NCI-H1436 treated with DMSO at 0.1 percent for 48 hours (cell line): Measurements from ENCODE around the gene TM4SF1.
"Not testable (repeated sequence)": the region's sequence is repeated elsewhere in the genome, so short reads cannot be mapped to it uniquely, and the experiment has no call there.

Experiments used
- DNase-seq: peaks from one replicate; lab custom pipeline; 2025; lab: John Stamatoyannopoulos, UW

Gene TM4SF1

GRCh38 chr3:149343951-149344350 is 33.5 kb downstream of the TM4SF1 start:
- DNase-seq, result no peak

DNA sequence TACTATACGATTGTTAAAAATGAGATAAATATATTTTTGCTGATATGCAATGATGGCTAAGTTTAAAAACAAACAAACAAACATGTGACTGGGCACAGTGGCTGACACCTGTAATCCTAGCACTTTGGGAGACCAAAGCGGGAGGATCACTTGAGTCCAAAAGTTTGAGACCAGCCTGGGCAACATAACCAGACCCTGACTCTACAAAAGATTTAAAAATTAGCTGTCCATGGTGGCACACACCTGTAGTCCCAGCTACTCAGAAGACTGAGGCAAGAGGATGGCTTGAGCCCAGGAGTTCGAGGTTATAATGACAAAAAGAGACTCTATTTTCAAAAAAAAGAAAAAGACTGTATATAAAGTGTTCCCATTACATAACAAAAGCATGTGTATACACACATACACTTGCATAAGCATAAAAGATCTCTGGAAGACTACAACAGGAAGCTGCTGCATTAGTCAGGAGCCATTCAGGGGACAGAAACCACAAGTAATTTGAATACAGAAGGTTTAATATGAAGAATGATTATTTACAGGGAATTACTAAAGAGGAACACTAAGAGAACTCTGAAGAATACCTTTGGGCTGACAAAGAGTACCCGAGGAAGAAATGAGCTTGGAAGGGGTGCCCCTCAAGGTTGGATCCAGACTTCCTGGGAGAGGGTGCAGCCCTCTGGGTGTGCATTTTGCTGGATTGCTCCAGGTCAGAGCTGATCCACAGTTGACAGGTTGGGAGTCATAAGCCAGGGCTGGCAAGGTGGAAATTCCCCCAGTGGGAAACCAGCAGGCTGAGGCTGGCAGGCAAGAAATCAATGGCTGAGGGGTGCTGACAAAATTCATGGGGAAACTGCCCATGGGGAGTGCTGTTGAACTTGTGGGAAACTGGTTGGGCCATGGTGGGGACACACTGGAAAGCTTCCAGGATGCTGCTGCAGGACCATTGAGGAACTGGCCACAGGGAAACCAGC is 34.8 kb downstream of the TM4SF1 start:
- DNase-seq, result no peak

DNA sequence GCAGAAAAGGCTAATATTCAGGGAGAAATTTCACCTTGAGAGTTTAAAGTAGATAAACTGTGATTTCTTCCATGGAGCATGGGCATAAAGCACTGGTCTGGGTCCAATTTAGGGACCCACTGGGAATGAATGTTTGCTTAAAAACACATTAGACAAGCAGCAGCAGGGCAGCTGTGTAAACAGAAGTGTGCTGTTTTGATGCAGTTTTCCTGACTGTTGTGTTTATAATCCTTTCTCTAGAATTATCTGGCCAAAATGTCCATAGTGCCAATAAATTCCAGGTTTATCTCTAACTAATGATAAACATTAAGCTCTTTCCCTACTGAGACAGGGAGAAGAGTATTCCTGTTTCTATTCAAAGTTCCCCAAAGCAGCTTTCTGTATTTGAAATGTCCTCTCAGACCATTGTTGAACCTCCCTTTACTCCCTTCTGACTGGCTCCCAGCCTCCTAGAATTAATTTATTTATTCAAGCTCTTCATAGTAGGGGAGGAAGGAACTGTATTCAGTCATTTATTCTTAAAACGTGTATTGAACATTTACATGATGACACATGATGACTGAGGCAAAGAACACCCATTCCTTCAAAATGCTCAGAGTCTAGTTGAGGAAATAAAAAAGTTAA is 37.0 kb downstream of the TM4SF1 start:
- peak; percentile 58 for DNase-seq

DNA sequence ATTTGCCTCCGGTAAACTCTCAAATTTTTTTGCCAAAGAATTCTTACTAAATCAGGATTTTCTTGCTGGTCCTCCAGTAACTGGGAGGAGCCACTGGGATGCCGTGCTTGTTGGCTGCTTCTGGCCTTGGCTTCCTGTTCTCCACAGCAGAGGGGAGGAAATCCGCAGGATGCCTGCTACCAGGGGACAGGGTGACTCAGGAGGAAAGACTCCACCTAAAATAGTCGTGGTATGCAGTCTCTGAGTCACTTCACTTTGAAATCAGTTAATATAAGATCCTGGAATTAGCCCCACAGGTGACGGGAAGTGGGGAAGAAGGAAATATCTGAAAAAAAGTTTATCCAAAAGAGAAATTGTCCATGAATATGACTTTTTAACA is 37.5 kb downstream of the TM4SF1 start:
- DNase-seq, result no peak

- not testable (repeated sequence) for DNase-seq
Observed at GRCh38 chr3:149337486-149337885, 40.0 kb downstream of the TM4SF1 start.

- no peak for DNase-seq
Observed at GRCh38 chr3:149336925-149337324, 40.5 kb downstream of the TM4SF1 start.

GRCh38 chr3:149333176-149333859 is 44.1 kb downstream of the TM4SF1 start, which contains the start of gene TM4SF18:
Gene TM4SF18, minus strand, starts transcription at chr3:149333636. Its CDS starts 254 bp downstream, at chr3:149333382.
- no peak for DNase-seq

- no peak for DNase-seq
Observed at GRCh38 chr3:149332771-149333170, 44.7 kb downstream of the TM4SF1 start.

GRCh38 chr3:149332227-149332765 is 45.2 kb downstream of the TM4SF1 start:
- DNase-seq, result no peak

DNA sequence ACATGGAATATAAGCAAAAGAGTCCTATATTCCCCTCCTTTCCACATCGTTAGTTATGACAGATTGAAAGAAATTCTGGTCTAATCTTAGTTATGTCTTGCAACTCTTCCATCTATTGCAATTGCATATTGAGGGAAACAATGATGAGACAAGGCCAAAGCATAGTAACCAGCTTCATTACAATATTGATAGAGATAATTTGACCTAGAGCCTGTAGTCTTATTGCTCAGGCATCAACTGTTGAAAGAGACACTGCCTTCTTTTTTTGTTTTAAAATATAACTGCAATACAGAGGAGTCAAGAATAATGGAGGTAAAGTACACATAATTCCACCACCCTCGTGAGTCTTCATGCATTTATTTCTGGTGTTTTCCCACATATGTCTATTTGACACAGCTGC is 46.1 kb downstream of the TM4SF1 start:
- DNase-seq, result no peak

DNA sequence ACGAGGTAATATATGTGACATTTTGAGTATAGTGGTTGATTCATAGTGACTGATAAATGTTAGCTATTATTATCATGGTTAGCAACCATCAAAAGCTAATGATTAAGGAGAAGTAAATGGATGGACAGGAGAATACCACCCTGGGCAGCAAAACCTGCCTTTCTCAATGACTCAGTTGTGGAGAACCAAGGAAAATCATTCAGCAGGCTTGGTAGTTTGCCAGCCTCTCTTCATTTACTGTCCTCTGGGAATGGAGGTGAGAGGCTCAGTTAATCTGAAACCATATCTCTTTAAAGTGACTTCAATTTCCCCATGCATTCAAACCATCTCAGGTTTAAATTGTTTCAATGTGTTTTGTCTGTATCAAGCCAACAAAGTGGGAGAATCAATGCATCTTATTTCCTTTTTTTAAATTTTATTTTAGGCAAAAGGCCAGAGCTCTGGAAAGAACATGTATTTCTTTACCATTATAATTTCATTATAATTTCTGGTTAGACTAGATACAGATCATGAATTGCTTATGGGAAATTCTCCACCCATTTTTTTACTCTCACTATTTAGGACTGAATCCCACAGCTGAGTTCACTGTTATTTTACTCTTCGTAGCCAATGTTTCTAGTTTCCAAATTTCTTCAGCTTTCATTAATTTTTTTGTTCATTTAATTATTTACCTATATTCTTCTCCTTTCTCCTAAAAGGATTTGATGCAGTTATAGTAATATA is 46.7 kb downstream of the TM4SF1 start:
- peak; percentile 55 for DNase-seq

GRCh38 chr3:149327156-149327555 is 50.3 kb downstream of the TM4SF1 start:
- DNase-seq, result no peak

- DNase-seq, result no peak
Observed at GRCh38 chr3:149325581-149325980, 51.9 kb downstream of the TM4SF1 start.

DNA sequence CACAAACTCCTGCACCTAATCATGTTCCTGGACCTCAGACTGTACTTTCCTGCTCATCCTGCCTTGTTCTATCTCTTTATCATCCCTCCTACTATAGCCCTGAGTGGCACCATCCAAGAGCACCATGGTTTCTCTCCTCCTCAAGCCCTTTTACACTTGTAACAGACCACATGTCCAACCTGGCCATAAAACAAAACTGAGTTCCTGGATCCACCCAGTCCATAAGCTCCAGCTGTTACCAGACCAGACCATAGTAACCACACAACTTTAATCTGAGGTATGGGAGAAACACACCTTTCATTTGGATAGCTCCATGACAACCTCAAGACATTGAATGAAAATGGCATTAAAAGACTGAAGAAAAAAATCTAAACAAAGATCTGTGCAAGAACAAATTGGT is 53.1 kb downstream of the TM4SF1 start:
- DNase-seq, result no peak

GRCh38 chr3:149321640-149322039 is 55.8 kb downstream of the TM4SF1 start:
- no peak for DNase-seq

DNA sequence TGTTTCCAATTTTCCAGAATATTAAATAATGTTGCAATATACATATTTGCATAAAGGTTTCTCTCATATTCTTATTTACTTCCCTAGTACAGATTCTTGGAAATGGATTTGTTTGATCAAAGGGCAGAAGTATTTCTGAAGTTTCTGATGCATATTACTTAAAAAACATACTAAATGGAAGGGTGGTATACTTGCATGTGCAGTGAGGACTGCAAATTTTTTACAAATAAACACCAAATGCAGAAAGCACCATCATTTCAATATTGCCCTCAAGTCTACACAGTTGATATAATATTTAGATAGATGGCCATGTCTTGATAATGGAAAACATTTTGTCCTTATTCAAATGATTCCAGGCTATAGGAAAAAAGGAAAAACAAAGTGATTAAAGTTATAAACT is 56.3 kb downstream of the TM4SF1 start:
- DNase-seq, result no peak

DNA sequence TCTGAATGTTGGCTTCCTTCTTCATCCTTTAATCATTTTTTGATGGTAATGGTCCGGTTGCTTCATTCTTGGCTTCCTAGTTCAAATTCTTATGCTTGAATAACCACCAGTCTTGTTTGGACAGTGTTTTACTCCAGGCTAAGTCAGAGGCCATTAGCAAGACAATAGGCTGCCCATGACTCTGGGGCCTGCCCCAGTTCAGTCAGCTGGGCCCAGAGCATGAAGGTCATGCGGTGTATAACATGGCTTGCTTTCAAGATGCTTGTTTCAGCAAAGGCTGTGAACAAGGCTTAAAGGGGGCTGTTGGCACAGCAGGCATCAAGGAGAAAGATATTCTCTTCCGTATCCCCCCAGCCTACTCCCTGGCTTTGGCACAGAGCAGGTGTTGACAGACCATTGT is 57.7 kb downstream of the TM4SF1 start:
- no peak for DNase-seq
